Dermis blood vessel endothelial cell (primary cell): ENCODE data around the gene MUSTN1. TPM values are rescaled to one million over a fixed set of nuclear protein-coding genes. Genes with fewer than 3 reads are reported as not detected.

Experiments used
- DNase-seq: peaks from one replicate; pipeline ENCODE4 v3.0.0; 2010
- total RNA-seq: library from RNA; depleted of rRNA; stranded (reverse); fragments of >200 nt; gene quantifications from 2 replicates; pipeline ENCODE4 v1.2.3, GENCODE V29; 2014

The MUSTN1 gene
- total RNA-seq, 1 donor from 2014 or later = not detected

DNA sequence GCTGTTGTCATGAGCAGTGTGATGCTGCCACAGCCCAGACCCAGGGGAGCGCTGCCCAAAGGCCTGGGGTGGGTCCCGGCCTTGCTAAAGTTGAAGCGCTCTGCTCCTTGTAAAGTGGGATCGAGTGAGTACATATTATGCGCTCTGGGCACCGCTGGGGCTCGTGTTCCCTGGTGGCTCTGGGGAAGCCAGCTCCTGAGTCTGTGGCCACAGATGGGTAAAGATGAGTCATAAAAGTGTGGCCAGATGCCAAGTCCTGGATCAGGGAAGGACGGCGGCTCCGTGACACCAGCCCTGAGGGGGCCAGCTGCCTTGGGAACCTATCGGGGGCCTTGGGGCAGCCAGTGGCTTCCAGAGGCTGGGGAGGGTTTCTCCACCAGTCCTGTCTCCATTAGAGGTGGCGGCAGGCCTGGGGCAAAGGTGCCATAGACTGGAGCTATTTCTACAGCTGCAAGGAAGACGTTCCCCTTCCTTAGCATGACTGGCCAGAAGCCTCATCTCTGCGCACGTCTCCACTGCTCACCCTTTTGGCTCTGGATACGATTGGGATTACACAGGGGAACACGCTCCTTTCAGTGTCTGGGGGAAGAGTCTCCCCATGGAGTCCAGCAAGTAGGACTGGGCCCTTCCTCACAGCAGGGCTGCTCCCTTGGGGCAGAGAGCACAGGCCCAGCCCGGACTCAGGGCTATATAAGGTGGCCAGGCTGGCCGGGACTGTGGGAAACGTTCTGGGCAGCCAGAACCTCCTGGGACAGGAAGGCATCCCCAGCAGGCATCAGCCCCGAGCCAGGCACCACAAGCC lies 3.1 kb downstream of the MUSTN1 start:
- DNase-seq = peak; percentile 87

DNA sequence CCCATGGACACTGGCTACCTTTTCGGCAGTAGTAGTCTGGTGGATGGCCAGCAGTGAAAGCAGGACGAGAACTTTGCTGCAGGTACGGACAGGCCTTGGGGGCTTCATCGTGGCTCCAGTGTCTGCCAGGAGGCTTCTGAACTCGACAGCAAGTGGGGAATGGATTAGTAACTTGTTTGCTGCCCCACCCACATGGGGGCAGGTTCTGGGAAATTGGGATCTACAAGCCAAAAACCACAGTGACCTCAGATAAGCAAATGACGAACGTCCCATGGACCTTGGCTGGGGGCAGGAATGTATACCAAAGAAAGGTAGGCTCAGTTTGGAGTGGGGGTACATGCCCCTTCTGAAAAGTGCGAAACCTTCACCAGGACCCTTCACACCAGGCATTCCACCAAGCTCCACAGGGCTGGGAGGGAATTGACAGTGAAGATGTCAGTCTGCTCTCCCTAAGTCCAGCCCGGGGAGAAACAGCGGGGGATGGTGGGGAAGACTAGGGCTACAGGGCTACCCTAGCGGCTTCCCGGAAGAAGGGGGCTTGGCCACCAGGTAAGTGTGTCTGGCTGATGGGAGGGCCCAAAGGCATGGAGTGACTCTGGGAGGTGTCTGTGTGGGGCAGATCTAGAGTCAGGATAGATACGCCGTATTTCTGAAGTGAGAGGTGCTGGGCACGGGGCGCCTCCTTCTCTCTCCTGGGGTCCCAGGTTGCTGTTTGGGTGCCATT lies 4.1 kb downstream of the MUSTN1 start, which contains the start of gene ITIH4:
ITIH4 (minus strand) TSS at position 138 of the 724 bp plus-strand sequence; CDS start at position 108, 30 bp downstream.
- no peak for DNase-seq

DNA sequence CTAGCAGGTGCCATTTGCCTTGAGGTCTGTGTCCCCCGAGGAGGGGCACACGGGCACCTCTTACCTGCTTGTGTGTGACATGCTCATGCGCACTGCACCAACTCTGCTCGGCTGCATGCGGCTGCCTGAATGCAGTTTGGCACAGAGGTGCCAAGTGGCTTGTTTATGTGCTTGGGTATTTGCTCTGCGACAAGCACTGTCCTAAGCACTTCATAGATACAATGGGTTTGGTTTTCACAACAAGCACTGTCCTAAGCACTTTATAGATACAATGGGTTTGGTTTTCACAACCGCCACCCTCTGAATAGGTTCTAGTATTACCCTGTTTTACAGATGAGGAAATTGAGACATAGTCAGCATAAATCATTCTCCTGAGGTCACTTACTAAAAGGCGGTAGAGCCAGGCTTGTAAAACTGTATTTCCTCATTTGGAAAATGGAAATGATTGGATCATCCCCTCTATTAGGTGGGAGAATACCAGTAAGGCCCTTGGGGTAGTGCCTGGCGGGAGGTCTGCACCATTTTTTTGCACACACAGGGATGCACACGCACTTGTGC lies 4.8 kb downstream of the MUSTN1 start:
- no peak for DNase-seq

DNA sequence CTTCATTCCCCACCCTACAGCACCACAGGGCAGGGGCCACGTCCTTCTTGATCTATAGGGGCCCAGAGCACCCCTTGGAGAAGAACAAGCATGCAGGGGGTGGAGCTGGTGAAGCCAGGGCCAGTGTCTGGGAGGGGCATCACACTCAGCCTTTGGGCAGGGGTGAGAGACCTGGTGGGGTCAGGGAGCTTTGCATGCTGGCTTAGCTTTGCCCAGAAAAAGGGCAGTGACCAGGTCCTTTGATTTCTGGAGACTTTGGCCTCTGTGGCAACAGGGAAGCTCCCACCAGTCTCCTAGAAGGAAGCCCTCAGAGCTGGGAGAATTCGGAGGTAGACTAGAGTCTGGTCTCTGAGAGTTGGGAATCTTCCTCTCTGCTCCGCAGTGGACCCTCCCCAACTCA lies 5.3 kb downstream of the MUSTN1 start:
- no peak for DNase-seq

DNA sequence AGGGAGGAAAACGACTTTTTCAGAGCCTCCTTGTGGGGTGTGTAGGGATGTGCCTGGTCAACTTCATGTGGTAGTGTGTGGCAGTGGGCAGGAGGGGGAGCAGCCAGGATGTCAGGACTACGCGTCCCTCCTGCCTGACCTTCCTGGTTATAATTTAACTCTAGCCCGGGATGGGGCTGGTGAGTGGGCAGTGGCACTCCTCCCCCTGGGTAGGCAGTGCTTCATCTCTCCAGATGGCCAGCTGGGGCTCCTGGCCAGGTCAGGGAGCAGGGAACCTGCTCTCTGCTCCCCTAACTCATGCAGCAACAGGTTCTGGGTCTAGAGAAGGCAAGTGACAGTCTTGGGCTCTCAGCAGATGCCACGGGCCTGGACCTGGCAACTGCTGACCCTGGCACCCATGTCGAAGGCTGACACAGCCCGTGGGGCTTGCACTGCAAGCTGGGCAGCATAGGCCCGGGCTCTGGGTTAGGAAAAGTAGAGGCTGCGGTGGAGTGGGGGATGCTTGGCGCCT lies 6.9 kb downstream of the MUSTN1 start:
- peak; percentile 10 for DNase-seq

DNA sequence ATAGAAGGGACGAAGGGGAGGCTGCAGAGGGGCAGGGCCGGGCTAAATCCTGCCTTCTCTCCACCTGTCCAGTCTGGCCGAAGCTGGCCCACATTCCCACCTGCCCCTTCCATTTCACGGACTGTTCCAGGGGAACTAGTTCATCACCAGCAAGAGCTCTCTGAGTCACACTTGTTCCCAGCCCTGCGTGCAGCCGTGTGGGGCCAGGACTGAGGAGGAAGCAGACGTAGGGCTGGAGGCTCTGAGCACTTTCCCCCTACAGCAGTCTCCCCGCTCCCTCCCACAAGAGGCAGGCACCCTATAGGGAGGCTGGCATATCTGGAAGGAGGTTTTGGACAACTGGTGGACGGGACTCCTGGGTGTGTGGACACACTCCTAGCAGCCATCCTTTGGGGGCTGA lies 7.4 kb downstream of the MUSTN1 start:
- peak; percentile 37 for DNase-seq

DNA sequence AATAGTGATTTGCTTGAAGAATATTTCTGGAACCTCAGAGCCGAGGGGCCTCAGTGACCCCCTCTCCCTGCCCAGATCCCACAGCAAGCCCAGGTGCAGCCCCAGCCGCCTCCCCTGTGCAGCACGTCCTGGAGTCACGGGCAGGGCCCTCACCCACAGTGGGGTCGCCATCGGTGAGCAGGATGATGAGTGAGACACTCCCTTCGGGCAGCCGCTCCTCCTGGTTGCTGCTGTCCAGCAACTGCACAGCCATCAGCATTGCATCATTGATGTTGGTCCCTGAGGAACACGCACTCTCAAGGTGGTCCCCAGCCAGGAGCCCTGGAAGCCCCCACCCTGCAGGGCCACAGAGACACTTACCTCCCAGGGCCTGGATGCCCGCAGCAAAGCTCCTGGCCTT lies 10.8 kb downstream of the MUSTN1 start:
- DNase-seq = no peak

DNA sequence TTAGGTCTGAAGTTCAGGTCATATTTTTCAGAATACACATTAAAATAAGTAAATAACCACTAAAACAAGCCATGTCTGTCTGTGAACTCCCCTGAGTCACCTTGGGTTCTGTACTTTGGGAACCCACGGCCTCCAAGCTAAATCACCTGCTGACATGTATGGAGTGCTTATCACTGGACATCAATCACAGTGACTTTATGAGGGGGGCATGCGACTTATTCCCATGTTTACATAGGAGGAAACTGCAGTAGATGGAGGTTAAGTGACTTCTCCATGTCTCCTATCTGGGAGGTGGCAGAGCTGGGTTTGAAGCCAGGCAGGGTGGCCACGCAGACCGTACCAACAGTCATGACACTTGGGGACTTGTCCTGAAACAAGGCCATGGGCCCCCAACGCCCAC lies 12.5 kb downstream of the MUSTN1 start:
- no peak for DNase-seq

DNA sequence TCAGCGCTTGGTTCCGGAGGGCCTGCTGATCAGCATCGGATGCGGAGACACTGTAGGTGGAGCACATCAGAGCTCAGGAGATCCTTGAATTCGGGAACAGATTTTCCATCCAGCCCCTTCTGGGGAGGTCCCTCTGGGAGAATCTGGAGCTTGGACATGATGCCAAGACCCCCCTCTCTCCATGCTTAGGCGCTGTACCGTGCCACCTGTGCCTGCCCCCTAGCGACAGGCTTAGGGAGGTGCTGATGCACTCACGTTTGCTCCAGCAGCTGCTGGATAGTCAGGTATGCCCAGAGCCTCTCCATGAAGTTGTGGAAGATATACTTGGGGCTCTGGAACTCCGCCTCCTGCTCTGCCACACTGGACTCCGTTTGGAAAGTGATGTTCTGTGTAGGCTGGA lies 14.1 kb downstream of the MUSTN1 start:
- DNase-seq = peak; percentile 63

DNA sequence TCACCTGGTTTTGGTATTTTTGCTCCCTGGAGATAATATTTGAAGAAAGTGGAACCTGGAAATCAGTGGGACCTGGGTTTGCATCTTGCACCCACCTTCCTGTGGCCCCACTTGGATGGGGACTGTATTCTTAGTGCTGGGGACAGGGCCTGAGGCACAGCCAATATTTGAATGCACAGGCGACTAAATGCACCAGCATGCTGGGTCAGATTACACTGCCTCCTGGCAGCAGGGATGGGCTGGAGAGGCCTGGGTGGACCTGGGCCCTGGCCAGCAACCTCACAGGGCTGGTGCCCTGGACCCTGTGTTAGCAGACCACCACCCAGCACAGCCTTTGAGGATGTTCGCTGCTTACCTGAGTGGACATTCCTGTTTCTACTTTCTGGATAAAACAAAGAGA lies 14.9 kb downstream of the MUSTN1 start:
- DNase-seq = no peak

DNA sequence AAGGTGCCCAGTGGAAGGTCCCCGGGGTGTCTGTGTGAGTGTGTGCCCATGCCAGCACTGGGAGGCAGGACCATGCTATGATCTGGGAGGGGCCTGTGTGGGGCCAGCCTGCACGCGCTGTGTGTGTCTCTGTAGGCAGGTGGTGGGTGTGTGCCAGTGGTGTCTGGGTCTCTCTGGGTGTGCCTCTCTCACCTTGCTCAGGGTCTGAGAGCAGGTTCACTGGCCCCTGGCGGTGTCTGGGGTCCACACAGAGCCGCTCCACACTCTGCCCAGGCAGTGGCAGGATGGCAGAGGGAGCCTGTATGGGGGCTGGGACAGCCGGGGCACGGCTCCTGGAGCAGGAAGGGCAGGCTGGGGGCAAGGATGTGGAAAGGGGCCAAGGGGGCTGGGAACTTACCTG lies 17.0 kb downstream of the MUSTN1 start:
- DNase-seq = no peak

DNA sequence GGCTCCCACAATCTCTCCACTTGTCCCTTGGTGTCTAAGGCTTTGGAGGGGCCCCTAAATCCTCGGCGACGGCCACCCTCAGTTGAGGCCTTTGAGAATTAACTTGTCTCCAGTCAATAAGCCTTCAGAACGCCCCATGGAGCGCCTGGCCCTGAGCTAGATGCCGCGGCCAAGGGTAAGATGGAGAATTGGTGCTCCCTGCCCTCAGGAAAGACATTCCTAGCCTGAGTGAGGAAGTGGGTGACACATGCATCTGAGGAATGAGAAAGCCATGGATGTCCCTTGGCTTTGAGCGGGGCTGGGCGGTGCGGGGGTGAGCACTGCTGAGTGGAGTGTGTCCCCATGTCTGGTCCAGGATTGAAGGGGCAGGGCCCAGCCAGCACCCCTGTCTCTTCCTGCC lies 17.6 kb downstream of the MUSTN1 start:
- no peak for DNase-seq

DNA sequence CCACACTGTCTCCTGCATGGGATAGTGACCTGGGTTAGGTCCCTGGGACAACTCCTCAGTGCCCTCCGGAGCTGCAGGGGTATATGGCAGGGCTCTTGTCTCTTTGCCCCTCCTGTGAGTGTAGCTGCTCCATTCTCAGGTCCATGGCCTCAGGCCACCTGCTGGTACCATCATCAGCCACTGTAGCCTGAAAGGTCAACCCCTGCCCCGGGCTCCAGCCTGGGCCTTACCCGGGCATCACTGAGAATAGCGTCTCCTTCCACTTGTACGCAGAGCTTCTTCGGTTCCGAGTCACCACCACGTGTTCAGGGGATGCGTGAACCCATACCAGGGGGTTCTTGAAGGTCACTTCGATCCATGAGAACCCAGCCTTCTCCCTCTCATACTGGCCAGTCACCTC lies 18.2 kb downstream of the MUSTN1 start:
- DNase-seq = no peak

DNA sequence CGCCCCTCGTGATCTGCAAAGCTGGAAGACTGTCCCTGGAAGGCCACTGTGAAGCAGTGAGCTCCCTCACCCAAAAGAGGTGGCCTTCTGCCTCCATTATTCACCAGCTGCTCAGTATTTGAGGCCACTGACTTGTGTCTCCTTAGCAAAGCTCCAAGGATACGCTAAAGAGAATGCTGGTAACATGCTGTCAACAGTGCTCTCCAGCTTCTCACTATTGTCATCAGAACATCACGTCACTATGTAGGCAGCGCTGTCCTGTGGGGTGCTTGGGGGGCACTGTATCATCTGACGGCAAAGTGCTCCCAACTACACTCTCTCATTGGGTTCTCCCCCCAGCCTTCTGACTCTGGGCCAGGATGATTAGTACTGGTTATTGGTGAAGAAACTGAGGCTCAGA lies 18.6 kb downstream of the MUSTN1 start:
- DNase-seq = no peak

DNA sequence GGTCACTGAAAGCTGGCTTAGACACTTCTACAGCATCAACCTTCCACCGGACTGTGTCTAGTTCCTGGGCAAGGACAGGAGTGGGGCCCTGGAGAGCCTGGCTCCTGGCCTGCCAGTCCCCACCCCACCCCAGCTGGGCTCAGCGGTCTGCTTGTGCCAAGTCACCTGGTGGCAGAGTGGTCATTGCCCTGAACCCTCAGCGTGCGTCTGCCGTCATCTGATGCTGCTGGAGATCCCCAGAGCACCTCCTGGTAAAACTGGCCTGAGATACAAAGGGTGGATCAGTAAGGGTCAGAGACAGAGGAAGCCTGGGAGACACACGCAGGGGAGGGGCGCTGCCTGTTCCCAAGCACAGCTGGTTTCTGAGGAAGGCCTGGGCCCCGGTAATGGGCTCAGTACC lies 21.0 kb downstream of the MUSTN1 start:
- no peak for DNase-seq

DNA sequence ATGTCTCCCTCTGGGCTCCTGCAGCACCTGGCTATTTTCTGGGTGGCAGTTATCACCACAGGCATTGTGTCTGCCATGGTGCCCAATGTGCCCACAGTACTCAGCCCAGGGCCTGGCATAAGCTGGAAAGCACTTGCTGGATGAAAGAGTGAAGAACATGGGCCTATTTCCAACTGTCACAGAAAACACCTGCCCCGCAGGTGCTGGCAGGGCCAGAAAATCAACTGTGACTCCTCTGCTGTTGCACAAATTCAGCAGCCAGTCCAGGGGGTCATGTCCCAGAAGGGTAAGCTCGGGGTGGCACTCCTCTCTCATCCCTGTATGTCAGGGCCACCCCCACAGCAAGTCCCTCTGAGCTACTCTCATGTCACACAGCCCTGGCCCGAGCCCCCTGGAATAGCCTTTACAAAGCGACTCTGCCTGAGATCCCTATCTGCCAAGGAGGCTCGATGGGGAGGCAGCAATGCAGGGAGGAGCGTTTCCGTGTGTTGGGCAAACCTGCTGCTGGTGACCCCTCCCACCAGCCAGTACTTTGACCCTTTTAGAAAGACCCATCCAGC lies 23.3 kb downstream of the MUSTN1 start:
- no peak for DNase-seq

DNA sequence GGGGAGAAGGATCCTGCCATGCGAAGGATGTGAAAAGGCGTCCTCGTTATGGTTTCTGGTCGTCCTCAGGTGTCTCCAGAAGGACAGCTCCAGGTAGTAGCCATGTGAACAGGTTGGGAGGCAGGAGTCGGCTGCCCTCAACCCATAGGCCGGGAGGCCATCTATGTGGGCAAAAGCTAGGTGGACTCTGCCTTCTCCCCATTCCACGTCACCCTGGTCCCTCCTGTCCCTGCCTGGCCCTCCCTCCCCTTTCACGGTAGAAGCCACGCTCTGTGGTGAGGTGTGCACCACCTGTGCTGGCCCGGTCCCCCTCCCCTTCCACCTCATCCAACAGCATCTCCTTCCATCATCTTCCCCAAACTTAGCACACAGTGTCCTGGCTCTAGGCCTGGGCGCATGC lies 23.9 kb downstream of the MUSTN1 start:
- DNase-seq = no peak

DNA sequence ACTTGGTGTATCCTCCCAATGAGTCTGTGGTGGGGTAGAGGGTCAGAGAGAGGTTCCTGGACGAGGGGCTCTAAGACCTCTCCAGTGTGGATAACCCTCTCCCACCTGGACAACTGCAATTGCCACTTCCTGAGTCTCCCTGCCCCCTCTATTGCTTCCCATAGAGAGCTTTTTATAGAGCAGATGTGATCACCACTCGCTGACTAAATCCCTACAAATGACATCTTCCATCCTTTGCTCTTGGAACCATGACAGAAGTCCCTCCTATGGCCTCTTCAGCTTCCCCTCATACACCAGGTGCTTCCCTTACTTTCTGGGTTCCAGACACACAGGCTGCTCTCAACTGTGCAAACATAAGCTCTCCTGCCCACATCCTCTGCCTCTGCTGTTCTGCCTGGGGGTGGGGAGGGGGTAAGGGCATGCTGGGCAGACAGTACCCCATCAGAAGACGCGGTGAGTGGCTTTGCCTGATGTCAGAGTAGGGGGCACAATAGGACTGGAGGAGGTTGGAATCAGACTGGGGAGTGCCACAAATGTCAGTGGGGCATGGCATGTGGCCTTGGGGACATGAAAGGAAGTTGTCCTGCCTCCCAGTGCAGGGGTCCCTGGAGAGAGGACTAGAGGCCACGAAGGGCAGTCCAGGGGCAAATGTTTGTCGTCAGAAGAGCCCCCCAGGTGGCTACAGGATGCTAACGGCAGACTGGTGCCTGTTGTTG lies 25.0 kb downstream of the MUSTN1 start:
- DNase-seq = peak; percentile 28

DNA sequence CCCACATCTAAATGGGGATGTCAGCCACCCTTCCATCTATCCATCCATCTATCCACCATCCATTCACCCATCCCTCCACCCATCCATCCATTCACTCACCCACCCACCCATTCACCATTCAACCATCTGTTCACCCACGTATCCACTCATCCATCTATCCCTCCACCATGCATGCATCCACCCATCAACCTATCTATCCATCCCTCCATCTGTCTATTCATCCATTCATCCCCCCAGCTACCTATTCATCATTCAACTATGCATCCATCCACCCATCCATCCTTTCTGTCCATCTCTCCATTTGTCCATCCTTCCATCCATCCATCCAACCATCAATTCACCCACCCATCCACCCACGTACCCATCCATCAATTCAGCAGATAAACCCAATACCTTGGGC lies 25.7 kb downstream of the MUSTN1 start:
- no peak for DNase-seq

DNA sequence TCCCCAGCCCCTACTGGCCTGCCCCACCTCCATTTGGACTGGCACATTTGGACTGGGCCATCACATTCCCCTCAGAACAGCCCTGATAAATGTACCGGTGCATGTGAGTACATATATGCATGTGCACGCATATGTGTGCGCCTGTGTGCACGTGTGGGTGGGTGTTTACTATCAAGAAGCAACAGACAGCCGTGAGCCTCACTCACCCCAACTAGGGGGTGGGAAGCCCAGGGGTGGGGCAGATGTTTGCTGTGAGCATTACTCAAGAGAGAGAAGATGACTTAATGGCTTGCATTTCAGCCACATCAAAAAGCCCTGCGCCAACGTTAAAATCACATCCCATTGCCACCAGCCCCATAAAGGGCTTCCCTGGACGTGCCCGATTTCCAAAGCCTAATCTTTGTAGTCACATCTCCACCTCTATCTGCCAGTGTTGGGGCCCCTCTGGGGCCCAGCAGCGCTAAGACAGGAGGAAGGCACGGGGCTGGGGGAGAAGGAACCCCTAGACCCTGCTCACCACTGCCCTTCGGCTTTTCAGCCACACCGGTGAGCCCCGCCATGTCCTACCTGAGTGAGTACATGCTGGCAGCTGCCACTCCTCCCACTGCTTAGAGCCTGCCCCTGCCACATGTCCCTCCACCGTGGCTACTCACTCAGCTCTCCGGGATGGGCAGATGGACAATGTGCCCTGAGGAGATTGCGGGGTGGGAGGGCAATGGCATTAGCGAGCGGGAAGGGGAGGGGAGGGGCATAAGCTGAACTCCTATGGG lies 29.4 kb downstream of the MUSTN1 start:
- no peak for DNase-seq

DNA sequence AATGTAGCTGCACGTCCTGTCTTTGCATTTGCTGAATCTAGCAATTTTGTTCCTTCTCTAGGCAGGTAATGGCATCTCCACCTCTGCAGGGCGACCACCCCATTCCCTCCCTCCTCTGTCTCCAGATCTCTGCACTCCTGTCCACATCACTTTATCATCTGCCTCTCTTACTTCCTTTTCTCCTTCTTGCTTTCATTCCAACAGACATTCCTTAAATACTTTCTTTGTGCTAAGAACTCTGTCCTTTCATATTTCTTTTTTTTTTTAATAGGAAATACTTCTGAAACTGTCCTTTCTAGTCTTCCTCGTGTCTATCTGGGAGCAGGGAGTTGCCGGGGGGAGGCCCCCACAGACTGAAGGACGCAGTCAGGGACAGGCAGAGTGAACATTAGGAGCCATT lies 33.0 kb downstream of the MUSTN1 start:
- DNase-seq = no peak

DNA sequence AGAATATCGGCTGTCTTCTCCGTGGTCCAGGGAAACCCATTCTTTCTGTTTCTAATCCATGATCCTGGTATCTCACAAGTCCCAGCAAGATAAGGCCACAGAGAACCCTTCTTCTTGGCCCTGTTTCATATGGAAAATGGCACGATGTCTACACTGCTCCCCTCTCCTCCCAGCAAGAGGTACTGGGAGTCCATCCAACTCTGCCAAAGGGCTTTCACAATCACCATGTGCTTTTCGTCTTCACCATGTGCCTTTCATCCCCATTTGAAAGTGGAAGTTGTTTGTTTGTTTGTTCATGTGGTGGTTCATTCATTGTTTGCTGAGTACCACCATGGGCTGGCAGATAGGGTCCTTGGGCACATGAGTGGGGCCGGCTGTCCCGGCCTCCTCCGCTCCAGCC lies 34.7 kb downstream of the MUSTN1 start:
- no peak for DNase-seq
